NK-92 treated with Interleukin-12 subunit alpha and Interleukin-12 subunit beta, amount 100 ng/mL, for 24 hours (cell line): ENCODE results near the gene RTN4RL1.
"Not testable (repeated sequence)": the region's sequence is repeated elsewhere in the genome, so short reads cannot be mapped to it uniquely, and the experiment has no call there.

ENCODE experiments used
- DNase-seq: peaks from one replicate; lab custom pipeline; 2025; lab: John Stamatoyannopoulos, UW

Gene RTN4RL1

GRCh38 chr17:2003525-2003924 is 21.6 kb downstream of the RTN4RL1 start:
- DNase-seq, result no peak

- no peak for DNase-seq
Observed at GRCh38 chr17:2002767-2003329, 22.3 kb downstream of the RTN4RL1 start.

GRCh38 chr17:1999557-2000251 is 25.4 kb downstream of the RTN4RL1 start:
- DNase-seq, result no peak

- no peak for DNase-seq
Observed at GRCh38 chr17:1997927-1998742, 27.0 kb downstream of the RTN4RL1 start.

GRCh38 chr17:1997289-1997926 is 27.7 kb downstream of the RTN4RL1 start:
- DNase-seq, result no peak

- DNase-seq, result no peak
Observed at GRCh38 chr17:1996800-1997288, 28.3 kb downstream of the RTN4RL1 start.

- no peak for DNase-seq
Observed at GRCh38 chr17:1995907-1996799, 29.0 kb downstream of the RTN4RL1 start.

GRCh38 chr17:1995321-1995892 is 29.7 kb downstream of the RTN4RL1 start:
- DNase-seq, result no peak

GRCh38 chr17:1994707-1995106 is 30.4 kb downstream of the RTN4RL1 start:
- DNase-seq, result no peak

GRCh38 chr17:1992541-1992940 is 32.6 kb downstream of the RTN4RL1 start:
- DNase-seq, result no peak

GRCh38 chr17:1989135-1989534 is 36.0 kb downstream of the RTN4RL1 start:
- DNase-seq, result no peak

GRCh38 chr17:1986783-1987451 is 38.2 kb downstream of the RTN4RL1 start:
- DNase-seq, result no peak

- no peak for DNase-seq
Observed at GRCh38 chr17:1985686-1986085, 39.4 kb downstream of the RTN4RL1 start.

- DNase-seq, result no peak
Observed at GRCh38 chr17:1985093-1985492, 40.0 kb downstream of the RTN4RL1 start.

- DNase-seq, result not testable (repeated sequence)
Observed at GRCh38 chr17:1982793-1983366, 42.3 kb downstream of the RTN4RL1 start.

GRCh38 chr17:1980665-1981250 is 44.4 kb downstream of the RTN4RL1 start:
- DNase-seq, result no peak

GRCh38 chr17:1979182-1979985 is 45.8 kb downstream of the RTN4RL1 start:
- DNase-seq, result no peak

GRCh38 chr17:1978396-1978949 is 46.7 kb downstream of the RTN4RL1 start:
- DNase-seq, result no peak
